ENCODE data around the gene CCDC106.

CCDC106 gene

GRCh38 chr19:55620410-55621204 is 27.4 kb upstream of the CCDC106 start:
- TF ChIP-seq CTCF (IDR thresholded peaks at IDR 0.05; ENCODE audit: control insufficient read depth, insufficient read depth, low read depth, low read length, missing control alignments): no peak
- DNase-seq (ENCODE audit: low read depth): no peak
- no peak overlapping the region for H3K4me3 ChIP-seq (ENCODE audit: control insufficient read depth, low read depth, low read length)

GRCh38 chr19:55621205-55621672 is 26.8 kb upstream of the CCDC106 start:
- DNase-seq (ENCODE audit: low read depth): no peak

DNA sequence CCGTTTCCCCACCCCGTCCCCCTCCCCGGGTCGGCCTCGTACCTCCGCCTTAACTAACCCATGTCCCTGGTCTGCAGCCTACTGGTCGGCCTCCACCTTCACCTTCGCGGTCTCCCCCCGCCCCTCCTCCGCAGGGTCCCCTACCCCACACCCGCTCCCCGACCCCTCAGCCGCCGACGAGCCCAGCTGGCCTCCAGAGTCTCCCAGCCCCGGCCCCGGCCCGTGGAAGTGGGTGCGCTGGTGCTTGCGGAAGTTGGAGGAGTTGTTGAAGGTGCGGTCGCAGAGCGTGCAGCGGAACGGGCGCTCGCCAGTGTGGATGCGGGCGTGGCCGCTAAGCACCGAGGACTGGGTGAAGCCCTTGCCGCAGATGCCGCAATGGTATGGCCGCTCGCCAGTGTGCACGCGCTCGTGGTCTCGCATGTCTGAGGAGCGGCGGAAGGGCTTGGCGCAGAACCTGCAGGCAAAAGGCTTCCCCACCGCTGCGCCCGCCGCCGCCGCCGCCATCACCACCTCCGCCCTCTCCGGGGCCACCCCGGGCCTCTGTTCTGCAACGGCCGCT is 26.3 kb upstream of the CCDC106 start:
- DNase-seq (ENCODE audit: low read depth): no peak
- TF ChIP-seq CTCF (IDR thresholded peaks at IDR 0.05; ENCODE audit: control insufficient read depth, insufficient read depth, low read depth, low read length, missing control alignments): no peak
- no peak overlapping the region for H3K4me3 ChIP-seq (ENCODE audit: control insufficient read depth, low read depth, low read length)

More at GRCh38 chr19:55621205-55621672, 26.8 kb upstream of the CCDC106 start:
- H3K4me3 ChIP-seq (ENCODE audit: control insufficient read depth, low read depth, low read length): no peak overlapping the region
- TF ChIP-seq CTCF (IDR thresholded peaks at IDR 0.05; ENCODE audit: control insufficient read depth, insufficient read depth, low read depth, low read length, missing control alignments): no peak

DNA sequence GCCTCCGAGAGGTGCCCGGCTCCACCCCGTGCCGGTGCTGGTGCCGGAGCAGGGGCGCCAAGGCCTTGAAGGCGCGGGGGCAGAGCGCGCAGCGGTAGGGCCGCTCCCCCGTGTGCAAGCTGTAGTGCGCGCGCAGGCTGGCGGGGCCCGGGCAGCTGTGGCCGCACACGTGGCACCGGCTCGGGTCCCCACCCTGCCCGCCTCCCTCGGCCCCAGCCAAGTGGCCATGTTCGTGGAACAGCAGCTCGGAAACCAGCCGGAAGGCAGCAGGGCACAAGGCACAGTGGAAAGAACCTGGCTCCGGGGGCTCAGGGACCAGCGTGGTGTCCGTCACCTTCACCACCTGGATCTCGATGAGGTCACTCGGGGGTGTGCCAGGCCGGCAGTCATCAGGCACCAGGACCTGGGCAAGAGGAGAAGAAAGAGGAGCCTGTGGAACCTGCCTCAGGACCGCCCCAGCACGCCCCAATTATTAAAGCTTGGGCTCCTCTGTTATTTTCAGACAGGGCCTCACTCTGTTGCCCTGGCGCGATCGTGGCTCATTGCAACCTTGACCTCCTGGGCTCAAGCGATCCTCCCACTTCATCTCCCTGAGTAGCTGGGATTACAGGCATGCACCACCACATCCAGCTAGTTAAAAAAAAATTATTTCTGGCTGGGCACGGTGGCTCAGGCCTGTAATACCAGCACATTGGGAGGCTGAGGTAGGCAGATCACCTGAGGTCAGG is 25.6 kb upstream of the CCDC106 start:
- DNase-seq (ENCODE audit: low read depth): no peak
- no peak for TF ChIP-seq CTCF (IDR thresholded peaks at IDR 0.05; ENCODE audit: control insufficient read depth, insufficient read depth, low read depth, low read length, missing control alignments)

GRCh38 chr19:55623130-55623529 is 24.9 kb upstream of the CCDC106 start:
- no peak for TF ChIP-seq CTCF (IDR thresholded peaks at IDR 0.05; ENCODE audit: control insufficient read depth, insufficient read depth, low read depth, low read length, missing control alignments)
- no peak overlapping the region for H3K4me3 ChIP-seq (ENCODE audit: control insufficient read depth, low read depth, low read length)
- DNase-seq (ENCODE audit: low read depth): no peak

More for the DNA sequence above, 25.6 kb upstream of the CCDC106 start:
- H3K4me3 ChIP-seq (ENCODE audit: control insufficient read depth, low read depth, low read length): no peak overlapping the region

- TF ChIP-seq CTCF (IDR thresholded peaks at IDR 0.05; ENCODE audit: control insufficient read depth, insufficient read depth, low read depth, low read length, missing control alignments): no peak
- DNase-seq (ENCODE audit: low read depth): no peak
- no peak overlapping the region for H3K4me3 ChIP-seq (ENCODE audit: control insufficient read depth, low read depth, low read length)
Measured at GRCh38 chr19:55623561-55623960, 24.5 kb upstream of the CCDC106 start.

Measured in AG09309 (cell line).